SH-SY5Y (cell line): ENCODE measurements around the gene ABCG2.

Source experiments
- GATA2 ChIP-seq: IDR thresholded peaks from 2 replicates; pipeline ENCODE4 v1.6.1; 2011; ENCODE audit warnings: mild to moderate bottlenecking, low read depth, low read length
- GATA3 ChIP-seq: IDR thresholded peaks from 2 replicates; pipeline ENCODE4 v1.6.1; 2011; ENCODE audit warnings: low read depth, mild to moderate bottlenecking, low read length, moderate library complexity

Gene ABCG2

DNA sequence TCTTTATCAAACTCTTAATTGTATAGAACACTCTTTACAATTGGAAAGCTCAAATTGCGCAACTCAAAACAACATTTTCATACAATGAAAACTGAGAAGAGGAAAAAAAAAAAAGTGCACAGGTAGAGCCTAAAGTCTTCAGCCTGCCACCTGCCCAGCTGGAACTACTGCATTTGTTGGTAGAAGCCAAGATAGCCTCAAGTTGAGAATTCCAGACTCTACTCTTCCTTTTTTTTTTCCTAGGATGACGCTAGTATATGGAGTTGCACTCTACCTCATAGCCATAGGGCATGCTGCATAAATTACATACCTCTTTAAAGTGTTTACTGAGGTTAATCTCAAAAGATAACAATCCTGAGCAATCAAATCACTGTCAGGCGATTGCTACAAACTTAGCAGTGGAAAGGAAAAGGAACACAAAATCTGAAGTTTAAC is 13.6 kb downstream of the ABCG2 start:
- TF ChIP-seq GATA2 (no peak), GATA3 (no peak)

DNA sequence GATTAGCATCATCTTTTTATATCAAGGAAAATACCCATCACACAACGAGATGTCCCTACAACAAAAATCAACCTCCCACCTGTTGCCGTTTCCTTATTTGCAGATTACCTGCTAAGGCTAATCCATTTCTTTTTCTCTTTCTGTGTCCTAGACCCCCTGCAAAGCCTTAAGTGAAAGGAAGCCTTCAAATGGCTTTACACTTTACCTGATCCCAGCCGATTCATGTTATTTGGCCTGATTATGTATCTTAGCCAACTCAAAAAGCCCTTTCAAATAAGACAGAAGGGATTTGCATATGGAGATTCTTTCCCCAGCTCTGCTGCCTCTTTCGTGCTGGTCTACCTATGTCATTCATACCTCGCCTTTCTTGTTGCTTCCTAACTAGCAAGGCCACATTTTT is 14.4 kb downstream of the ABCG2 start:
- TF ChIP-seq GATA2 = no peak
- no peak for TF ChIP-seq GATA3

DNA sequence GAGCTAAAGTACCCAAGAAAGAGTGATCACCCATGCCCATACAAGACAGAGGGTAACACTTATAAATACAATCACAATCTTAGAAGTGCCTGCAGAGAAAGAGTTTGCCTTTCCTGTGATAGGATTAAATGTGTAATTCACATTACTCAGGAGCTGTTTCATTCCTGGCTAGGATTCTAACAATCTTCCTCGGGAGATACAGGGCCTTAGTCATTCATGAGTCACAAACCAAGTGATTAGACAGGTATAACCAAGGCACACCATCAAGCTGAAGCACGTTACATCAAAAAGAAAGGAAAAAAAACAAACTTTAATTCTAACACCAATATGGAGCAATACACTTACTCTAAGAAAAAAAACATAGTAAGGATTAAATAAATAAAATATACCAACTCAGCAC is 14.9 kb downstream of the ABCG2 start:
- TF ChIP-seq GATA2 = no peak
- TF ChIP-seq GATA3 = no peak

GRCh38 chr4:88138561-88138960 is 19.9 kb downstream of the ABCG2 start:
- no peak for TF ChIP-seq GATA2

- TF ChIP-seq GATA2 (no peak), GATA3 (no peak)
Measured at GRCh38 chr4:88137112-88137511, 21.3 kb downstream of the ABCG2 start.

- TF ChIP-seq GATA2 (no peak), GATA3 (no peak)
Measured at GRCh38 chr4:88136249-88136648, 22.2 kb downstream of the ABCG2 start.

DNA sequence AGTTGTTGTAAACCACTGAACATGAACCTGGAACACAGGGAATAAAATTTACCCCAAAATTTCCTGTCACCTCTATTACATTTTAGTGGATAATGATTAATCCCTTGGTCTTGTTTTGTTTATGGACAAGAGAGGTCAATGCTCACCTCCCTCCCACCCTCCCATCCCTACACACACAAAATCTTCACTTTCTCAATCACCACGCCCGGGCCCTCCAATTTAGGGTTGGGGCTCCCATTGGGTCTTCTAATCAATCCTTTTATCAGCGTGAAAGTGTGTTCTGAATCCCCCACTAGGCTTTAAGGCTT is 23.1 kb downstream of the ABCG2 start:
- TF ChIP-seq GATA3 = no peak
- TF ChIP-seq GATA2 = no peak

GRCh38 chr4:88134536-88135355 is 23.7 kb downstream of the ABCG2 start:
- TF ChIP-seq GATA2 = no peak
- no peak for TF ChIP-seq GATA3

- no peak for TF ChIP-seq GATA2
- no peak for TF ChIP-seq GATA3
Measured at GRCh38 chr4:88134111-88134510, 24.3 kb downstream of the ABCG2 start.

DNA sequence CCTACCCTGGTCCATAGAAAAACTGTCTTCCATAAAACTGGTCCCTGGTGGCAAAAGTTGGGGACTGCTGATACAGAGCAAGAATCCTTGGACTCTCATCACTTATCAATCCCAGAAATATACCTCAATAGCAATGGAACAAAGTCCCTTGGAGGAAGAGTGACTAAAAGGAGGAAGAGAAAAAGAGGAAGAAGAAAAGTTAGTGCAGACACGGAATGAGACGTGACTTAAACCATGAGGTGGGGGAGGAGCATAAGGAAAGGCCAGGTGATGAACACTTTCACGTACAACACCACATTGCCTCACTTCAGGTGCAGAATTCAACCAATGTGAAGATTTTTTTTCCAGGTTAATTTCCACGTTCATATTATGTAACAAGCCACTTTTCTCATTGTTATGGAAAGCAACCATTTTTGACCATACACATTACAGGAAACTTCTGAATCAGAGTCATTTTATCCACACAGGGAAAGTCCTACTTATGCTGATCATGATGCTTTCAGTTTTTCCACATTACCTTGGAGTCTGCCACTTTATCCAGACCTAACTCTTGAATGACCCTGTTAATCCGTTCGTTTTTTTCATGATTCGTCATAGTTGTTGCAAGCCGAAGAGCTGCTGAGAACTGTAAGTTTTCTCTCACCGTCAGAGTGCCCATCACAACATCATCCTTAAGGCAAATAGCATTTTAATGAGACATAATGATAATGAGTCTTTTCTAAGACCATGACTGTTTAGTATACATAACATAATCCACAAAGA is 27.7 kb downstream of the ABCG2 start:
- TF ChIP-seq GATA2 (no peak), GATA3 (no peak)

DNA sequence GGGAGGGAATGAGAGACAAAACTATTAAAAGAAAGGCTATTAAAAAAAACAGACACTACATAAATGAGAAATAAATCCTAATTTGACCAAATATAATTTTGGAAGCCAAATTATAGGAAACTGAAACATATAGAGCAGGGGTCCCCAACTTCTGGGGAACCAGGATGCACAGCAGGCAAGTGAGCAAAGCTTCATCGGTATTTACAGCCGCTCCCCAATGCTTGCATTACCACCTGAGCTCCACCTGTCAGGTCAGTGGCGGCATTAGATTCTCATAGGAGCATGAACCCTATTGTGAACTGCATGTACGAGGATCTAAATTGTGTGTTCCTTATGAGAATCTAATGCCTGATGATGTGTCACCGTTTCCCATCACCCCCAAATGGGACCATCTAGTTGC is 28.4 kb downstream of the ABCG2 start:
- TF ChIP-seq GATA3 (no peak), GATA2 (no peak)

GRCh38 chr4:88119943-88120342 is 38.5 kb downstream of the ABCG2 start:
- TF ChIP-seq GATA3 (no peak), GATA2 (no peak)

DNA sequence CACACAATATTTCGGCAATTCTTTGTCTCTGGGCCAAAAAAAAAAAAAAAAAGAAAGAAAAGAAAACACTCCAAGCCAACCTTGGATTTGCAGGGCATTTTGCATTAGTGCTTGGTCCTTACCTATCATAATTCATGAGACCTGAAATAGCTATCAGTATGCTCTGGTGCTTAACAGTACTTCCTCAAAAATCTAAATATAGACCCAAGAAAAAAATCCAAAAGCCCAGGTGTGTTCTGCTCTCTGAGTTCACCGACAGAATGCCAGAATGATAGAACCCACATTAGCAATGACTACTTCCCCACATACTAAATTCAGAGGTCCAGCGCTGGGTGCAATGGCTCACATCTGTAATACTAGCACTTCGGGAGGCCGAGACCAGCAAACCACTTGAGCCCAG is 42.9 kb downstream of the ABCG2 start:
- no peak for TF ChIP-seq GATA2
- TF ChIP-seq GATA3 = no peak

- no peak for TF ChIP-seq GATA2
- no peak for TF ChIP-seq GATA3
Measured at GRCh38 chr4:88112856-88113255, 45.6 kb downstream of the ABCG2 start.

DNA sequence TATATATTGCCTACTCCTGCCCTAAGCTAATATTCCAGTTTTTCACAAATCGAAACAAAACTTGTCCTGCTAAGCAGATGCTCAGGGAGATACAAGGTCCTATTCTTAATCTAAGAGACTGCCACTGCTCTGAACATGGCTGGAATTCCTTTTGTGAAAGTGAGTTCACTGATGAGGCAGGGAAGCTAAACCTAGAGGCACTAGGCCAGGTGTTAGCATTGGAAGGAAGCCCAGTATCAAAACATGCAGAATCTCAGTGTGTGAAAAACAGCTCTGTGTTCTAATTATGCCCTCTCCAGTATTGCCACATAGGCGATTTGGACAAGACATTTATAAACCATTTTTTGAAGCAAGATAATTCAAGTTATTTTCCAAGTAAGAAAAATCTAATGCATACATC is 47.6 kb downstream of the ABCG2 start:
- TF ChIP-seq GATA3 = no peak

GRCh38 chr4:88109123-88109881 is 49.1 kb downstream of the ABCG2 start:
- TF ChIP-seq GATA2 = no peak
- TF ChIP-seq GATA3 = no peak
